ENCODE data around the gene OTUD7B. TPM values are rescaled to one million over a fixed set of nuclear protein-coding genes. Genes with fewer than 3 reads are reported as not detected.
A peak's percentile ranks its signal among the peaks of the same experiment; 100 is the strongest.

The OTUD7B gene
- total RNA-seq, 1 donor from 2014 or later = 24.5 TPM

DNA sequence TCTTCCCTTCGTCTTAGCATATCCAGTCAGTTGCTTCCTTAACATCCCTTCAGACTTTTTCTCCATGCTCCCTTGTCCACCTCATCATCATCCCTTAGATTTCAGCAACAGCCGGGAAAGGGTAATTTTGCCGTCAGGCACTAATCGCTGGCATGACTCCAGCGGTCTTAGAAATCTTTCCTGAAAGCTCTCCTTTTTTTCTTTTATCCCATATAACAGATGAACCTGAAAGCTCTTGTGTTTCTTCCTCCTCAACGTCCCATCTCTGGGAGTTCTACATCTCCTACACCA lies 121.6 kb downstream of the OTUD7B start:
- no peak for DNase-seq (ENCODE audit: missing footprints)
- intact Hi-C loops (cut with DNase I) = loop anchor here (1.0 kb wide), 1 partner anchor 39 kb away; no protein-coding TSS in a partner anchor
- no peak for ATAC-seq

DNA sequence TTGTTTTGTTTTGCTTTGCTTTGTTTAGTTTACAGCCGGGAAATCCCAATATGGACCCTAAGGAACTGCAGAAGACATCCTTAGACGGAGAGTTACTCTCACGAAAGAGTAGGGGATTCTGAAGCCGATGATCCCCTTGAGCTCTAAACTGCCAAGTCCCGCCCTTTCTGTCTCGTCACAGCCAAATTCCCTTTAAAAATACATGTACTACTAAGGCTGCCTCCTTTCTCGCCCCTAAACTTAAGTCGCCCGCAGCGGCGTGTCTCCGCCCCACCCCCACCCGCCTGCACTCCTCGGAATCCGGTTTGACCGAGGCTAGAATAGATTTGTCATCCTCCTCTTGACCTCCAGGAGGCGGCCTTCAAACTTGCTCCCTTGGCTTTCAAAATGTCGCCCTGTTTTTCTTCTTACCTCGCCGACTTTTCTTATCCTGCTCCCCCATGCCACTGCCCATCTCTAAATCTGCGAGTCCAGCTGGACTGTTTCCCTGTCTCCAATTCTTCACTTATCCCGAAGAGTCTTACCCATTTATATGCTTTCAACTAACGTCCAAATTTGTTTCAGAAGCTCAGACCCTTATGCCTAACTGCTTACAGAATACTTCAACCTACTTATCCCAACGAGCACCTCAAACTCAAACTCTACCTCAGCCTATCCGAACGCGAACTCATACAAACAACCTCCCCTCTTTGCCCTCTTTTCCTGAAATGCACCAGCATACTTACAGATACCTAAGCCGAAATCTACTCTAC lies 122.1 kb downstream of the OTUD7B start:
- DNase-seq (ENCODE audit: missing footprints) (peak; percentile 79), ATAC-seq (peak; percentile 46)
- intact Hi-C loops (cut with DNase I) = loop anchor here (1.0 kb wide), 1 partner anchor 40 kb away; no protein-coding TSS in a partner anchor

Other genes starting within 250 kb of the OTUD7B start
- 1.4 TPM for gene FCGR1A, start 228.0 kb downstream of the OTUD7B start, total RNA-seq
- 15.3 TPM for gene BOLA1, start 111.2 kb downstream of the OTUD7B start, total RNA-seq
- 0.51 TPM for gene SV2A, start 92.9 kb downstream of the OTUD7B start, total RNA-seq
- 24.8 TPM for gene SF3B4, start 82.9 kb downstream of the OTUD7B start, total RNA-seq
- gene MTMR11, start 73.8 kb downstream of the OTUD7B start, total RNA-seq = 3.5 TPM
- 49.0 TPM for gene VPS45, start 57.0 kb upstream of the OTUD7B start, total RNA-seq
- 53.2 TPM for gene PLEKHO1, start 139.2 kb upstream of the OTUD7B start, total RNA-seq
- gene ANP32E, start 225.4 kb upstream of the OTUD7B start, total RNA-seq = 28.6 TPM
- gene CA14, start 247.0 kb upstream of the OTUD7B start, total RNA-seq = 14.4 TPM